Breast epithelium (tissue), 3 donors: Measurements from ENCODE around the gene AKT3.

Source experiments
- CTCF ChIP-seq, 3 donors: fragments of 450-650 bp; IDR thresholded peaks; one replicate each; pipeline ENCODE4 v1.5.1; 2016 to 2017; ENCODE audit warnings: antibody characterized with exemption in 3 of 3, mild to moderate bottlenecking in 3 of 3, moderate library complexity in 3 of 3
- POLR2A ChIP-seq: fragments of 450-650 bp; IDR thresholded peaks from one replicate; pipeline ENCODE4 v1.6.1; 2016; ENCODE audit warnings: antibody characterized with exemption, mild to moderate bottlenecking, moderate library complexity

DNA sequence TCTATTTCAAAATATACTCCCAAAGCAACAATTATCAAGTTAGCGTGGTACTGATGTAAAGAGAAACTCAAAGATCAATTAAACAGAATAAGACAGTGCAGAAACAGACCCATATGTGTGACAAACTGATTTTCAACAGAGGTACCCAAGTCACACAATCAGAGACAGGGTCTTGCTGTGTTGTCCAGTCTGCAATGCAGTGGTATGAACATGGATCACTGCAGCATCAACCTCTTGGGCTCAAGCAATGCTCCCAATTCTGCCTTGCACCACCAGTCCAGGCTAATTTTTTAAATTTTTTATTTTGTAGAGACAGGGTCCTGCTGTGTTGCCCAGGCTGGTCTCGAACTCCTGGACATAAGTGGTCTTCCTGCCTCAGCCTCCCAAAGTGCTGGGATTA, 255.6 kb downstream of the AKT3 start:
- TF ChIP-seq CTCF (IDR thresholded peaks at IDR 0.05) (no peak), POLR2A (no peak)
